ENCODE results near the gene CYB561D1.
"Not testable (repeated sequence)": the region's sequence is repeated elsewhere in the genome, so short reads cannot be mapped to it uniquely, and the experiment has no call there.

The CYB561D1 gene, protein sequence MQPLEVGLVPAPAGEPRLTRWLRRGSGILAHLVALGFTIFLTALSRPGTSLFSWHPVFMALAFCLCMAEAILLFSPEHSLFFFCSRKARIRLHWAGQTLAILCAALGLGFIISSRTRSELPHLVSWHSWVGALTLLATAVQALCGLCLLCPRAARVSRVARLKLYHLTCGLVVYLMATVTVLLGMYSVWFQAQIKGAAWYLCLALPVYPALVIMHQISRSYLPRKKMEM

DNA sequence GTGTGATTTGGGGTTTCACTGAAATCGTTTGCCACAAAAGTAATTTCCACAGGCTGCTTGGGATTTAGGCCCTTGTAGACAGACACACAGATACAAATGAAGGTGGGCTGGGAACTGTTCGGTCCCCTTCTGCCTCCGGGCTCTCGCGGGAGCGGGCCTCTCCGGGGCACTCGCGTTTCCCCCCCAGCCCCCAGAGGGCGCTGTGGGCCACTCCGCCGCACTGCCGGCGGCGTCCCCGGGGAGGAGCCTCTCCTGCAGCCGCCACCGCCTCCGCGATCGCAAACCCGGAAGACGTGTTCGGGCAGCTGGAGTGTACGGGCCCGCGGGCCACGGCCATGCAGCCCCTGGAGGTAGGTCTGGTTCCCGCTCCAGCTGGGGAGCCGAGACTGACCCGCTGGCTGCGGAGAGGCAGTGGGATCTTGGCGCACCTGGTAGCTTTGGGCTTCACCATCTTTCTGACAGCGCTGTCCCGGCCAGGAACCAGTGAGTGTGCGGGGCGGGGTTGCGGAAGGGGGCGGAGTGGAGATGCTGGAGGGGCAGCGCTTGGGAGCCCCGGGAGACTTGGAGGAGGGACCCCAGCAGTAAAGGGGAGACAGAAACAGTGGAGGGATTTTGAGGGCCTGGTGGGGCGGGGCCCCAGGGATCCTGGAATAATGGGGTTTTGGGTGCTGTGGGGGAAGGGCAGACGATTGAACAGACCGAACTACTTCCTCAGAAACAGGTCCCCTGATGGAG is at the start of gene CYB561D1:
TSS of gene CYB561D1 (plus strand) at position 290 of the 735 bp plus-strand sequence. CDS start at position 336, 46 bp downstream.
- DNase-seq (ENCODE audit: low read depth) = peak; percentile 37

- DNase-seq (ENCODE audit: low read depth) = no peak
These were observed 49.5 kb upstream of the CYB561D1 start for GRCh38 chr1:109444346-109444745.

DNA sequence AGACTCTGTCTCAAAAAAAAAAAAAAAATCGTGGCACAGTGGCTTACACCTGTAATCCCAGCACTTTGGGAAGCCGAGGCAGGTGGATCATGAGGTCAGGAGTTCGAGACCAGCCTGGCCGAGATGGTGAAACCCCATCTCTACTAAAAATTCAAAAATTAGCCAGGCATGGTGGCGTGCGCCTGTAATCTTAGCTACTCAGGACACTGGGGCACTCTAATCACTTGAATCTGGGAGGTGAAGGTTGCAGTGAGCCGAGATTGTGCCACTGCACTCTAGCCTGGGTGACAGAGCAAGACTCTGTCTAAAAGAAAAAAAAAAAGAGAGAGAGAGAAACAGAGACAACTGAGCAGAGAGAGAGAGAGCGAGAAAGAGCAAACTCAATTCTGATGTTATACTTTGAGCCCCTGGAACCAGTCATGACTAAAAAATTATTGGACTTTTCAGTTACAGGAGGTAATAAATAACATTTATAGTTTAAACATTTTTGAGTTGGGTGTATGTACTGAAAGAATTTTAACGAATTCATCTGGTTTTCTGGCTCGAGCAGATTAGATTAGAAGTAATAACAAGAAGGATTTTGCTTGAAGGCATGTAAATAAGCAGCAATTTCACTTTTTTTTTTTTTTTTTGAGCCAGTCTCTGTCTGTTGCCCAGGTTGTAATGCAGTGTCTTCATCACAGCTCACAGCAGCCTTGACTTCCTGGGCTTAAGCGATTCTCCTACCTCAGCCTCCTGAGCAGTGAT is 47.8 kb upstream of the CYB561D1 start:
- DNase-seq (ENCODE audit: low read depth) = peak; percentile 95

GRCh38 chr1:109447524-109447923 is 46.4 kb upstream of the CYB561D1 start:
- no peak for DNase-seq (ENCODE audit: low read depth)

- DNase-seq (ENCODE audit: low read depth) = no peak
These were observed 39.3 kb upstream of the CYB561D1 start for GRCh38 chr1:109454497-109455133.

DNA sequence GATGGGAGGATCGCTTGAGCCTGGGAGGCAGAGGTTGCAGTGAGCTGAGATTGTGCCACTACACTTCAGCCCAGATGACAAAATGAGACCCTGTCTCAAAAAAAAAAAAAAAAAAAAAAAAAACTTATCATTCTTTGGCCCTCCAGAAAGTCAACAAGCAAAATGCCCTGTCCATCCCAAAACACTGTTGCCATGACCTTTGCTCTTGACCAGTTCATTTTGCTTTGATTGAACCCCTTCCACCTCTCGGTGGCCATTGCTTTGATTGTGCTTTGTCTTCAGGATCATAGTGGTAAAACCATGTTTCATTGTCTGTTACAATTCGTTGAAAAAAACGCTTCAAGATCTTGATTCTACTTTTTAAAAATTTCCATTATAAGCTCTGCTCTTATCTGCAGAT is 36.1 kb upstream of the CYB561D1 start:
- no peak for DNase-seq (ENCODE audit: low read depth)

- no peak for DNase-seq (ENCODE audit: low read depth)
These were observed 27.8 kb upstream of the CYB561D1 start for GRCh38 chr1:109466125-109466451.

DNA sequence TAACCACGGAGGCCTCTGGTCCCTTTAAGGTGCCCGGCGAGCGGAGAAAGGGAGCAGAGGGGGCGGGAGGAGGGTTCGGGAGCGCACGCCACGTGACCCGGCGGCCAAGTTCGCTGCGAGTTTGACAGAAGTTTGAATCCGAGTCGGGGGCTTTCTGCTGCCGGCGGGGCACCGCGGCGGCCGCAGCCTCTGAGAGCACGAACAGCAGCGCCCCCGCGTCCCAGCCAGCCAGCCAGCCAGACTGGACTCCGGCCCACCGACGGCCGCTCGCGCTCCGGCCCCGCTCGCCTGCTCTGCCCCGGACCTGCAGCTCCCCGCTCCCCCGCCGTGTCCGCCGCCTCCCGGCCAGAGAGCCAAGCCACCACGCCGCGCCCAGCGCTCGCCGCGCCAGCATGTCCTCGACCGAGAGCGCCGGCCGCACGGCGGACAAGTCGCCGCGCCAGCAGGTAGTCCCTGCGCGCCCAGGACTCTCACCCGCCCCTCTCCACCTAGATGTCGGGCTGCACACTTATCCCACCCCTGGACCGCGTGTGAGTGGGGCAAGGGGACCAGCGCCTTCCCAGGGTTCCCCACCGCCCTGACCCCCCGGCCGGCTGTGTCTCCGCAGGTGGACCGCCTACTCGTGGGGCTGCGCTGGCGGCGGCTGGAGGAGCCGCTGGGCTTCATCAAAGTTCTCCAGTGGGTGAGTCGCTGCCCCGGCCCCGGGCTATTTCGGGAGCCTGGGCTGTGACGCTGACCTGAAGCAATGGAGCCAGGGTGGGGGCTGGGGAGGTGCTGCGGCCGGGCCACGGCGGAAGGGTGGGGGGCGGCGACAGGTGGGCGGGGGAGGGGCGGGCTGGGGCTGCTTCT is 27.2 kb upstream of the CYB561D1 start, which contains the start of gene SYPL2:
TSS of gene SYPL2 (plus strand) at position 95 of the 849 bp plus-strand sequence. CDS start at position 393, 298 bp downstream.
- DNase-seq (ENCODE audit: low read depth) = no peak

GRCh38 chr1:109467301-109467777 is 26.6 kb upstream of the CYB561D1 start:
- DNase-seq (ENCODE audit: low read depth) = no peak

DNA sequence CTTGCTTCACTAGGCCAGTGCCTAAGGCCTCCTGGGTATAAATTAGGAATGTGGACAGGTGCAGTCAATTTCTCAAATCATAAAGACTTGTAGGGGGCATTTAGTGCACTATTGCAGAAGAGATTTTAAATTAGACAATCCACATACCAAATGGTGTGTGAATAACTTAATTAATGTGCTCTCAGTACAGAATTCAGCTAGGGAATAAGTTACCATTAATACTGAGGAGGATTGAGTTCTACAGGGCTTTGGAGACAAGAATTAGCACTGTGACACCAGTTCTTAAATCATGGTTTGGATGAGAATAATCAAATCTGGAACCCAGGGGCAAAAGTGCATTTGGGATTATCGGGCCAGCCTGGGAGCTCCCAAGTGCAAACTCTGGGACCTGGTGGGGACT is 25.8 kb upstream of the CYB561D1 start:
- DNase-seq (ENCODE audit: low read depth) = no peak

GRCh38 chr1:109468903-109469302 is 25.0 kb upstream of the CYB561D1 start:
- DNase-seq (ENCODE audit: low read depth) = no peak

GRCh38 chr1:109470245-109470644 is 23.6 kb upstream of the CYB561D1 start:
- DNase-seq (ENCODE audit: low read depth) = no peak

GRCh38 chr1:109472779-109473178 is 21.1 kb upstream of the CYB561D1 start:
- DNase-seq (ENCODE audit: low read depth) = no peak

DNA sequence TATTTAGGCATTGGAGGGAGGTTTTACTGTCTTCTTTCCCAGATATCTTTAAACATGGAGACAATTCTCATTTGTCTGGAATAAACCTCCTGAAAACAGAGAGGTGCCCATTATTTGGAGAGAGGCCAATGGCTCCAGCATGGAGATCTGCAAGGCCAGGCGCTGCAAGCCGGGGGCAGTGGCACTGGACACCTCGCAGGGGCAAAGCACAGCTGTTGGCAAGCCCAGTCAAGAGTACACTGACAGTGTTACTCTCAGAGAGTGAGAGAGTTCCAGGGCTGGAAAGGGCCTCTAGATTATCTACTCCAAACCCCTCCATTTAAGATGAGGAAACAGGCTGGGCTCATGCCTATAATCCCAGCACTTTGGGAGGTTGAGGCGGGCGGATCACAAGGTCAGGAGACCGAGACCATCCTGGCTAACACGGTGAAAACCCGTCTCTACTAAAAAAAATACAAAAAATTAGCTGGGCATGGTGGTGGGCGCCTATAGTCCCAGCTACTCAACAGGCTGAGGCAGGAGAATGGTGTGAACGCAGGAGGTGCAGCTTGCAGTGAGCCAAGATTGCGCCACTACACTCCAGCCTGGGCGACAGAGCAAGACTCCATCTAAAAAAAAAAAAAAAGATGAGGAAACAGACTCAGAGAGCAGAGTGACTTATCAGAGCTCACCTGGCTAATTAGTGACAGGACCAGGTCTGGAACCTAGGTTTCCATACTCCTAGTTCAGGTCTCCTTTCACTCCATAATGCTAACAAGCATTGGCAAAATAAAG is 20.4 kb upstream of the CYB561D1 start:
- not testable (repeated sequence) for DNase-seq (ENCODE audit: low read depth)

DNA sequence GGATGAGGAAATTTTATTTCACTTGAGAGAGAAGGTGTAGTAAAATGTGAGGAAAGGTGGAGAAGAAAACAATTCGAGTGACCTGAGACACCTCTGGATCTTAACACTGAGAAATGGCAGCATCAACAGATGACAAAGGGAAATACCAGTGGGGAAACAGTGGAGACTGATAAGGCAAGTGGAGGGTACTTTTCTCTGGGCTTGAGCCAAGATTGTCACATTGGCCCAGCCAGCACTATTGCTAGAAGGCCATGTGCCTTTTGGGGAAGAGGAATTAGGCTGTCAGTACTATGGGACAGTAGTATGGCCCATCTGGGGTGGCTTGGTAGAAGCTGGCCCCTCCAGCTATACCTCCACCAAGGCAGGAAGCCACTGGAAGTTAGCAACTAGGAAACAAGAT is 19.2 kb upstream of the CYB561D1 start:
- no peak for DNase-seq (ENCODE audit: low read depth)

GRCh38 chr1:109475261-109475660 is 18.6 kb upstream of the CYB561D1 start:
- DNase-seq (ENCODE audit: low read depth) = no peak

GRCh38 chr1:109476825-109477224 is 17.1 kb upstream of the CYB561D1 start:
- no peak for DNase-seq (ENCODE audit: low read depth)

DNA sequence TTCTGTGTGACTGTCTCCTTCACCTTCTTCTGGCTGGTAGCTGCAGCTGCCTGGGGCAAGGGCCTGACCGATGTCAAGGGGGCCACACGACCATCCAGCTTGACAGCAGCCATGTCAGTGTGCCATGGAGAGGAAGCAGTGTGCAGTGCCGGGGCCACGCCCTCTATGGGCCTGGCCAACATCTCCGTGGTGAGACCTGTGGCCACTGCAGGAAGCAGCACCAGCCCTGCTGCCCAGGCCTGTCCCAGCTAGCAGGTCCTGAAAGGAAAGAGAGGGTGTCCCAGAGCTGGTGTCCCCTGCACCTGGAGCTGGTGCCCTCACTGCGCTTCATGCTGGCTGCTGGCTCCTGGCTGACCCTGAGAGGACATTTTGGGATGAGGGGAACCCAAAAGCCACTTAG is 16.1 kb upstream of the CYB561D1 start:
- no peak for DNase-seq (ENCODE audit: low read depth)

DNA sequence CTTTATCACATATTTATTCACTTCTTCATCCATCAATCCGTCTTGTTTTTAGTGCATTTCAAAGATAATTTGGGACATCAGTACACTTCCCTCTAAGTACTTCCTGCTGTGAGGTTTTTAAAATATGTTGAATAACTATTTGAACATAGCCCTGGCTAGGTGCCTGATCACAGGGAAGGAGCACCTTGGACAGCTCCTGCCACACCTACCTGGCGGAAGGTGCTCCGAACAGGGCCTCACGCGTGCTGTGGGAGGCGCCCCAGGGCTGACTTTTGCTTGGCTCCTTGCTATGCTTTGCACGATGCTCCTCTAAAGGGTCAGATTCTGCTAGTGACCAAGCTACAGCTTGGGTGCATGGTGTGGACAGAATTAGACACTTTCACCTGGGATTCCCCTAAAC is 15.1 kb upstream of the CYB561D1 start:
- DNase-seq (ENCODE audit: low read depth) = no peak

- DNase-seq (ENCODE audit: low read depth) = no peak
These were observed 14.6 kb upstream of the CYB561D1 start for GRCh38 chr1:109479311-109479710.

- DNase-seq (ENCODE audit: low read depth) = no peak
These were observed 14.0 kb upstream of the CYB561D1 start for GRCh38 chr1:109479901-109480300.

Data from GM04503 (cell line).